Neural progenitor cell (in vitro differentiated cells): ENCODE measurements around the gene CLSTN3.

Experiments
- CTCF ChIP-seq: fragments of 200-600 bp; sonication (generic); IDR thresholded peaks from 2 replicates; pipeline ENCODE4 v1.5.1; 2017; ENCODE audit warnings: antibody characterized with exemption, mild to moderate bottlenecking
- EZH2 ChIP-seq: fragments of 200-600 bp; sonication (generic); IDR thresholded peaks from 2 replicates; pipeline ENCODE4 v1.6.1; 2017; ENCODE audit warnings: antibody characterized with exemption, mild to moderate bottlenecking, moderate library complexity

- TF ChIP-seq CTCF, result no peak
- no peak for TF ChIP-seq EZH2
These were observed 22.6 kb upstream of the CLSTN3 start for GRCh38 chr12:7107636-7108002.
